Psoas muscle (tissue), 8 donors: ENCODE results near the gene SPPL2C. TPM values are rescaled to one million over a fixed set of nuclear protein-coding genes. Genes with fewer than 3 reads are reported as not detected.

ENCODE experiments used
- ATAC-seq, 4 donors: fragments of 200-7000 bp; cut with Tn5 transposase; one replicate each; pipeline ENCODE4 v1.9.1; 2020; ENCODE audit warnings: moderate library complexity in 3 of 4, mild to moderate bottlenecking in 2 of 4
- DNase-seq, 2 donors: peaks; one replicate each; pipeline ENCODE4 v3.0.0-alpha.2; 2020
- H3K27ac ChIP-seq: fragments of 200-600 bp; one replicate; pipeline ENCODE4 v1.8.0; 2022
- H3K27me3 ChIP-seq, 3 donors: fragments of 200-600 bp in 1 of 3; one replicate each; pipeline versions ENCODE4 v1.6.1 to v1.8.0; 2013 to 2022; ENCODE audit warnings: low read length in 2 of 3, mild to moderate bottlenecking in 2 of 3, moderate library complexity in 1 of 3; ENCODE audit not compliant: insufficient read depth in 3 of 3
- H3K36me3 ChIP-seq, 2 donors: fragments of 200-600 bp in 1 of 2; one replicate each; pipeline versions ENCODE4 v1.6.1 to v1.8.0; 2013 to 2022; ENCODE audit warnings: low read depth in 1 of 2, mild to moderate bottlenecking in 1 of 2, moderate library complexity in 1 of 2; ENCODE audit not compliant: insufficient read depth in 1 of 2
- H3K4me1 ChIP-seq: fragments of 200-600 bp; one replicate; pipeline ENCODE4 v1.8.0; 2022
- H3K4me3 ChIP-seq: fragments of 200-600 bp; one replicate; pipeline ENCODE4 v1.8.0; 2022; ENCODE audit warnings: mild to moderate bottlenecking
- H3K9me3 ChIP-seq: fragments of 200-600 bp; one replicate; pipeline ENCODE4 v1.8.0; 2022
- CTCF ChIP-seq: fragments of 200-600 bp; IDR thresholded peaks from one replicate; pipeline ENCODE4 v1.8.0; 2022; ENCODE audit warnings: antibody characterized with exemption
- WGBS, 3 donors: extraction: QIAGEN DNeasy Blood & Tissue Kit; methylation state at CpG; one replicate each; pipeline versions ENCODE4 v1.1.6 to v1.1.7; 2013; 5-methylcytosine and 5-hydroxymethylcytosine counted together
- intact Hi-C, 2 donors: fragments of 100-400 bp; cut with DNase I; formaldehyde crosslinking; loops; one replicate each; pipeline versions ENCODE4 v1.11.0 to v1.14.2; 2022
- polyA plus RNA-seq, 3 donors: library from polyadenylated mRNA; stranded (reverse); fragments of 200-250 nt; gene quantifications; one replicate each; pipeline ENCODE4 v1.2.3, GENCODE V29; 2013
- total RNA-seq, 4 donors: library from RNA; stranded (reverse); fragmentation: NEBNext Ultra II Directional in 2 of 4; extraction: Animal tissue kit (Norgen Biotek cat#: 25700) in 2 of 4; gene quantifications; one replicate each; pipeline versions ENCODE4 v1.2.1 to v1.2.4, GENCODE V29; 2021 to 2023
- donor health status: healthy with polysubstance abuse.
- donor health status: DM: no; HTN: no; CAD: no; lungs with moderate emphysema.
- donor health status: Bipolar disorder and iron deficiency.
- donor health status: healthy.
- donor health status: DM: yes; HTN: yes; CAD: no.
- donor health status: DM: no; HTN: no; CAD: no.
- donor health status: DM: no; HTN: no; CAD: no.
- donor health status: DM: yes; HTN: yes; CAD: no.

The SPPL2C gene
- total and polyA plus RNA-seq, 7 donors = not detected

- Histone ChIP-seq H3K27me3 (no peaks in the 10 kb centered on the region), H3K36me3 (no peaks in the 10 kb centered on the region), H3K4me3 (no peak overlapping the region), H3K4me1 (no peaks in the 10 kb centered on the region), H3K27ac (no peak overlapping the region), H3K9me3 (no peaks in the 10 kb centered on the region)
- intact Hi-C loops = no loop called here
- WGBS, 3 donors = 55 to 72% (median 71%) methylated on average over 5 of the region's 5 CpGs
- DNase-seq (no peak), ATAC-seq (no peak)
- TF ChIP-seq CTCF = no peak
Observed at GRCh38 chr17:45868276-45868675, 23.6 kb downstream of the SPPL2C start.

- ATAC-seq = no peak
- Histone ChIP-seq H3K4me1 (no peaks in the 10 kb centered on the region), H3K27me3 (no peaks in the 10 kb centered on the region), H3K36me3 (no peaks in the 10 kb centered on the region), H3K27ac (no peak overlapping the region), H3K4me3 (no peak overlapping the region), H3K9me3 (no peaks in the 10 kb centered on the region)
- no peak for TF ChIP-seq CTCF
- DNase-seq = no peak
- 64 to 68% (median 68%) methylated on average over 14 of the region's 14 CpGs for WGBS, 3 donors
- intact Hi-C loops = no loop called here
Observed at GRCh38 chr17:45869676-45870341, 25.1 kb downstream of the SPPL2C start.

GRCh38 chr17:45870342-45870974 is 25.8 kb downstream of the SPPL2C start:
- WGBS, 3 donors = 60 to 67% (median 61%) methylated on average over 4 of the region's 4 CpGs
- Histone ChIP-seq H3K27ac (no peak overlapping the region), H3K36me3 (no peaks in the 10 kb centered on the region), H3K9me3 (no peaks in the 10 kb centered on the region), H3K4me1 (no peaks in the 10 kb centered on the region), H3K4me3 (no peak overlapping the region), H3K27me3 (no peaks in the 10 kb centered on the region)
- no peak for TF ChIP-seq CTCF
- intact Hi-C loops = no loop called here
- ATAC-seq = no peak
- DNase-seq = no peak

GRCh38 chr17:45871718-45872117 is 27.0 kb downstream of the SPPL2C start:
- H3K36me3 ChIP-seq = no peaks in the 10 kb centered on the region
- no peak overlapping the region for H3K4me3 ChIP-seq
- no peak for TF ChIP-seq CTCF
- H3K4me1 ChIP-seq = peaks cover 6% of the 10 kb centered on the region
- no peaks in the 10 kb centered on the region for H3K27me3 ChIP-seq
- 90 to 96% (median 91%) methylated on average over 5 of the region's 5 CpGs for WGBS, 3 donors
- no peaks in the 10 kb centered on the region for H3K9me3 ChIP-seq
- DNase-seq = no peak
- H3K27ac ChIP-seq = no peak overlapping the region
- no peak for ATAC-seq
- intact Hi-C loops = no loop called here
